ENCODE measurements around the gene DNASE1L2. TPM values are rescaled to one million over a fixed set of nuclear protein-coding genes. Genes with fewer than 3 reads are reported as not detected.

Gene DNASE1L2
- total and polyA plus RNA-seq, 2 donors (not counting 3 experiments of a cell fraction or from before 2014, with no cell fraction given), result 0.57 to 1.2 TPM

DNA sequence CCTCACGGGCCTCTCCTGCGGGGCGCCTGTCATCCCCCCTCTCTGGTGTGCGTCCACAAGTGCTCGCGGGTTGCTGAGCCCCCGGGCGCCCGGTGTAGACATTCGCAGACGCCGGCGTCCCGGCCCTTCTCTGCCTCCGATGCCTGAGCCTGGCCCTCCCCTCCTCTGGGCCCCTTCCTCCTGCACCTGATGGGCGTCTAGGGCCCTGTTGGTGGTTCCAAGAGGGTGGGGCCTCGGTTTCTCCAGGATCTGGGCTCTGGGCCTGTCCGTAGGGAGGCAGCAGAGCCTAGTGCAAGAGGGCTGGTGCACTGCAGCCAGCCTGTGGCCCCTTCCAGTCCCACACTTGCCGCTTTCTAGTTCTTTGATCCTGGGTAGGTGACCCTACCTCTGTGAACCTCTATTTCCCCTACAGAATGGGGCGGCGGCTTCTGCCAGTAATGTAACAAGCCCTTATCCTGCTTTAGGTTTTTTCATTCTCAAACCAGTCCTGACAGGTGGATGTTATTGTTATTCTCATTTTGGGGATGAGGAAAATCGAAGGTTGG, 12.2 kb upstream of the DNASE1L2 start:
- dilution Hi-C loops (cut with MboI; ENCODE audit: extremely low pct_ligation_motif_present, low sequenced_read_pairs), result no loop called here
- intact Hi-C loops (cut with micrococcal nuclease), result loop anchor here (1.0 to 2.0 kb wide), 7 partner anchors 9 to 236 kb away; partner anchors contain the start of genes ECI1, MLST8, RNPS1 and TEDC2
- peak overlapping the region; percentile 84 for H3K9ac ChIP-seq (replicated peaks; ENCODE audit: extremely low read depth, insufficient read depth, low read length)

DNA sequence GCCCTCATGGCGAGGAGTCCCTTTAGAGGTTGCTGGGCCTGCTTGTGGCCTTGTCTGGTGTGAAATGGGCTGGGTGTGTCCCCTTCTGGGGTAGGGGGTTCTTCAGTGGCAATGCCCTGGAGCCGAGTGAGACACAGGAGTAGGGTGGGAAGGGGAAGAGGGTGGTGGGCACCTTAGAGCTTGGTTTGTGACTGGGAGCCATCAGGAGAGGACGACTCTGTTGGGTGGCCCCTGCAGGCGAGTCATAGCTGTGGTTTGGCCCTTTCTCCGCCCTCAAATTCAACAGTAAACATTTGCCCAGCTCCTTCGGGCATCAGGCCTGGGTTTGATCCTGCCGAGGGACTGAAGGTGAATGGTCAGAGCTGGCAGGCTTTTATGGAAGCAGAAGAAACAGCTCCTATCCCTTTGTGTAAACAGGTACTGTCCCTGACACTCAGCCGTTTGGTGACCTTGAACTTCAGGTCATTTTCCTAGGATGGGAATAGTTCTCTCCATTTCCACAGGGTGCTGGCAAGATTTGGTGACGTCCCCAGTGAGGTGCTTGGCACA, 9.9 kb upstream of the DNASE1L2 start:
- Histone ChIP-seq H3K27me3 (ENCODE audit: control insufficient read depth in 2 of 2, insufficient read depth in 2 of 2, low read length in 2 of 2) (no peaks in the 10 kb centered on the region), H4K20me1 (replicated peaks; ENCODE audit: control insufficient read depth, extremely low read depth, insufficient read depth, low read length) (no peaks in the 10 kb centered on the region), H2AFZ (ENCODE audit: low read depth, low read length) (no peak overlapping the region), H3K9me3 (replicated peaks; ENCODE audit: control insufficient read depth, insufficient read depth, low read length) (no peaks in the 10 kb centered on the region), H3K4me1 (ENCODE audit: control insufficient read depth, extremely low read depth, insufficient read depth, low read length) (peaks cover 7% of the 10 kb centered on the region), H3K36me3 (ENCODE audit: control insufficient read depth in 2 of 2, extremely low read depth in 1 of 2, insufficient read depth in 2 of 2, low read length in 2 of 2) (peaks cover 0 to 14% of the 10 kb centered on the region in 2 experiments), H3K4me3 (replicated peaks in 1 of 3; ENCODE audit: insufficient read depth in 1 of 3, low read depth in 1 of 3, low read length in 3 of 3) (no peak overlapping the region), H3K9me1 (replicated peaks; ENCODE audit: control insufficient read depth, extremely low read depth, insufficient read depth, low read length) (no peaks in the 10 kb centered on the region), H3K79me2 (ENCODE audit: control insufficient read depth, insufficient read depth, low read length) (peaks cover 36% of the 10 kb centered on the region), H3K9ac (replicated peaks; ENCODE audit: extremely low read depth, insufficient read depth, low read length) (no peak overlapping the region), H3K4me2 (ENCODE audit: insufficient read depth, low read length) (no peak overlapping the region), H3K27ac (ENCODE audit: insufficient read depth, low read depth, low read length) (no peak overlapping the region)
- no TSS peak for BruUV-seq (replicated peaks)
- intact Hi-C loops (cut with micrococcal nuclease), result no loop called here
- dilution Hi-C loops (cut with MboI; ENCODE audit: extremely low pct_ligation_motif_present, low sequenced_read_pairs), result no loop called here
- CTCF ChIA-PET, result interaction anchor here (1.0 to 2.5 kb wide), 2 partner anchors 25 to 43 kb away, joined by 3 to 7 read pairs; partner anchors contain the start of gene ECI1
- DNase-seq (ENCODE audit: low read depth, low spot score), result no peak
- TF ChIP-seq, protein P1, sequence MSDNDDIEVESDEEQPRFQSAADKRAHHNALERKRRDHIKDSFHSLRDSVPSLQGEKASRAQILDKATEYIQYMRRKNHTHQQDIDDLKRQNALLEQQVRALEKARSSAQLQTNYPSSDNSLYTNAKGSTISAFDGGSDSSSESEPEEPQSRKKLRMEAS (IDR thresholded peaks at IDR 0.05; ENCODE audit: insufficient read depth, insufficient read length), result no peak
- TF ChIP-seq GATA2 (IDR thresholded peaks at IDR 0.05; ENCODE audit: insufficient read depth, insufficient read length, low read depth, low read length) (no peak), MYC (IDR thresholded peaks at IDR 0.05; ENCODE audit: low read depth, low read length) (no peak), FOS (IDR thresholded peaks at IDR 0.05; ENCODE audit: borderline replicate concordance, insufficient read depth, low read length) (no peak), JUN (IDR thresholded peaks at IDR 0.05; ENCODE audit: borderline replicate concordance, insufficient read depth, insufficient read length, low read depth) (no peak), EZH2 (IDR thresholded peaks at IDR 0.05; ENCODE audit: borderline replicate concordance, low read depth, low read length, severe bottlenecking) (no peak), POLR2AphosphoS5 (IDR thresholded peaks at IDR 0.05; ENCODE audit: insufficient read depth, low read depth, low read length) (no peak), POLR2A (IDR thresholded peaks at IDR 0.05; ENCODE audit: low read depth, low read length) (no peak)
- TF ChIP-seq, protein P2, sequence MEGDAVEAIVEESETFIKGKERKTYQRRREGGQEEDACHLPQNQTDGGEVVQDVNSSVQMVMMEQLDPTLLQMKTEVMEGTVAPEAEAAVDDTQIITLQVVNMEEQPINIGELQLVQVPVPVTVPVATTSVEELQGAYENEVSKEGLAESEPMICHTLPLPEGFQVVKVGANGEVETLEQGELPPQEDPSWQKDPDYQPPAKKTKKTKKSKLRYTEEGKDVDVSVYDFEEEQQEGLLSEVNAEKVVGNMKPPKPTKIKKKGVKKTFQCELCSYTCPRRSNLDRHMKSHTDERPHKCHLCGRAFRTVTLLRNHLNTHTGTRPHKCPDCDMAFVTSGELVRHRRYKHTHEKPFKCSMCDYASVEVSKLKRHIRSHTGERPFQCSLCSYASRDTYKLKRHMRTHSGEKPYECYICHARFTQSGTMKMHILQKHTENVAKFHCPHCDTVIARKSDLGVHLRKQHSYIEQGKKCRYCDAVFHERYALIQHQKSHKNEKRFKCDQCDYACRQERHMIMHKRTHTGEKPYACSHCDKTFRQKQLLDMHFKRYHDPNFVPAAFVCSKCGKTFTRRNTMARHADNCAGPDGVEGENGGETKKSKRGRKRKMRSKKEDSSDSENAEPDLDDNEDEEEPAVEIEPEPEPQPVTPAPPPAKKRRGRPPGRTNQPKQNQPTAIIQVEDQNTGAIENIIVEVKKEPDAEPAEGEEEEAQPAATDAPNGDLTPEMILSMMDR (IDR thresholded peaks at IDR 0.05; ENCODE audit: extremely low read depth in 1 of 2, insufficient read depth in 1 of 2, low read depth in 1 of 2, low read length in 2 of 2), result no peak
- no peak for FAIRE-seq
- POLR2A ChIA-PET, result no interaction called here

More for the DNA sequence above, 12.2 kb upstream of the DNASE1L2 start:
- Histone ChIP-seq H2AFZ (ENCODE audit: low read depth, low read length) (peak overlapping the region; percentile 79), H4K20me1 (replicated peaks; ENCODE audit: control insufficient read depth, extremely low read depth, insufficient read depth, low read length) (no peaks in the 10 kb centered on the region), H3K4me3 (replicated peaks in 1 of 3; ENCODE audit: insufficient read depth in 1 of 3, low read depth in 1 of 3, low read length in 3 of 3) (peak overlapping the region; percentile 54 to 79 (median 74)), H3K27me3 (ENCODE audit: control insufficient read depth in 2 of 2, insufficient read depth in 2 of 2, low read length in 2 of 2) (no peaks in the 10 kb centered on the region), H3K4me1 (ENCODE audit: control insufficient read depth, extremely low read depth, insufficient read depth, low read length) (peaks cover 7% of the 10 kb centered on the region), H3K36me3 (ENCODE audit: control insufficient read depth in 2 of 2, extremely low read depth in 1 of 2, insufficient read depth in 2 of 2, low read length in 2 of 2) (peaks cover 0 to 4% of the 10 kb centered on the region in 2 experiments), H3K27ac (ENCODE audit: insufficient read depth, low read depth, low read length) (peak overlapping the region; percentile 41), H3K9me3 (replicated peaks; ENCODE audit: control insufficient read depth, insufficient read depth, low read length) (no peaks in the 10 kb centered on the region), H3K9me1 (replicated peaks; ENCODE audit: control insufficient read depth, extremely low read depth, insufficient read depth, low read length) (no peaks in the 10 kb centered on the region), H3K79me2 (ENCODE audit: control insufficient read depth, insufficient read depth, low read length) (peaks cover 36% of the 10 kb centered on the region), H3K4me2 (ENCODE audit: insufficient read depth, low read length) (peak overlapping the region; percentile 84)
- BruUV-seq (replicated peaks), result TSS peak; percentile 68
- TF ChIP-seq FOS (IDR thresholded peaks at IDR 0.05; ENCODE audit: borderline replicate concordance, insufficient read depth, low read length), result no peak
- TF ChIP-seq EZH2 (IDR thresholded peaks at IDR 0.05; ENCODE audit: borderline replicate concordance, low read depth, low read length, severe bottlenecking), result no peak
- TF ChIP-seq MYC (IDR thresholded peaks at IDR 0.05; ENCODE audit: low read depth, low read length), result no peak
- no peak for TF ChIP-seq GATA2 (IDR thresholded peaks at IDR 0.05; ENCODE audit: insufficient read depth, insufficient read length, low read depth, low read length)
- peak; percentile 79 for FAIRE-seq
- CTCF ChIA-PET, result no interaction called here
- POLR2A ChIA-PET, result interaction anchor here (1.0 kb wide), 1 partner anchor 69 kb away, joined by 3 read pairs; the partner anchor contains the start of gene TRAF7
- peak; percentile 71 for DNase-seq (ENCODE audit: low read depth, low spot score)
